GM23338 (cell line): ENCODE data around the gene SLC10A3. TPM values are rescaled to one million over a fixed set of nuclear protein-coding genes. Genes with fewer than 3 reads are reported as not detected.

Experiments used
- ATAC-seq: fragments of 200-7000 bp; cut with Tn5 transposase; 3 replicates; pipeline ENCODE4 v1.9.1; 2020
- DNase-seq: peaks from one replicate; pipeline ENCODE4 v3.0.0-alpha.2; 2015; ENCODE audit warnings: low spot score
- H2AFZ ChIP-seq: fragments of 200-600 bp; sonication (generic); 2 replicates; pipeline ENCODE4 v1.8.0; 2016; ENCODE audit warnings: antibody characterized with exemption, mild to moderate bottlenecking, moderate library complexity
- H3F3A ChIP-seq: fragments of 200-600 bp; sonication (generic); replicated peaks from 2 replicates; pipeline ENCODE4 v1.8.0; 2017; ENCODE audit warnings: antibody characterized with exemption, mixed run types, low read depth
- H3K27ac ChIP-seq: fragments of 200-600 bp; sonication (generic); 2 replicates; pipeline ENCODE4 v1.6.1; 2016; ENCODE audit warnings: low read depth
- H3K27me3 ChIP-seq: fragments of 200-600 bp; sonication (generic); 2 replicates; pipeline ENCODE4 v1.8.0; 2016; ENCODE audit warnings: mild to moderate bottlenecking, mixed run types, moderate library complexity; ENCODE audit not compliant: insufficient read depth
- H3K36me3 ChIP-seq: fragments of 200-600 bp; sonication (generic); 2 replicates; pipeline ENCODE4 v1.8.0; 2016; ENCODE audit warnings: mild to moderate bottlenecking; ENCODE audit not compliant: insufficient read depth
- H3K4me1 ChIP-seq: fragments of 200-600 bp; sonication (generic); 2 replicates; pipeline ENCODE4 v1.8.0; 2016; ENCODE audit warnings: mild to moderate bottlenecking, moderate library complexity; ENCODE audit not compliant: insufficient read depth
- H3K4me2 ChIP-seq: fragments of 200-600 bp; sonication (generic); 2 replicates; pipeline ENCODE4 v1.7.1; 2017; ENCODE audit warnings: mixed run types
- H3K4me3 ChIP-seq: fragments of 200-600 bp; sonication (generic); 2 replicates; pipeline ENCODE4 v1.6.1; 2016; ENCODE audit warnings: mixed run types
- H3K79me2 ChIP-seq: fragments of 200-600 bp; sonication (generic); replicated peaks from 2 replicates; pipeline ENCODE4 v1.8.0; 2017; ENCODE audit warnings: mild to moderate bottlenecking; ENCODE audit not compliant: insufficient read depth
- H3K9me2 ChIP-seq: fragments of 200-600 bp; sonication (generic); 2 replicates; pipeline ENCODE4 v1.8.0; 2017; ENCODE audit not compliant: insufficient read depth
- H4K20me1 ChIP-seq: fragments of 200-600 bp; sonication (generic); replicated peaks from 2 replicates; pipeline ENCODE4 v1.8.0; 2017; ENCODE audit warnings: mild to moderate bottlenecking; ENCODE audit not compliant: insufficient read depth
- H3K27ac Mint-ChIP-seq: 2 replicates; pipeline ENCODE4 v1.8.0; 2020; ENCODE audit warnings: inconsistent platforms, mild to moderate bottlenecking, moderate library complexity, mixed read lengths
- H3K27me3 Mint-ChIP-seq: 3 replicates; pipeline ENCODE4 v1.8.0; 2022; ENCODE audit warnings: low read depth, mild to moderate bottlenecking, moderate library complexity, mixed read lengths, inconsistent platforms; ENCODE audit not compliant: insufficient read depth, poor library complexity
- H3K36me3 Mint-ChIP-seq: 3 replicates; pipeline ENCODE4 v1.8.0; 2021; ENCODE audit warnings: low read depth, mild to moderate bottlenecking, inconsistent platforms, moderate library complexity, mixed read lengths
- H3K4me1 Mint-ChIP-seq: 3 replicates; pipeline ENCODE4 v1.8.0; 2020; ENCODE audit warnings: mild to moderate bottlenecking, inconsistent platforms, mixed read lengths
- H3K4me3 Mint-ChIP-seq: 3 replicates; pipeline ENCODE4 v1.8.0; 2021; ENCODE audit warnings: moderate library complexity, mild to moderate bottlenecking, inconsistent platforms, mixed read lengths
- H3K9me3 Mint-ChIP-seq: 3 replicates; pipeline ENCODE4 v1.8.0; 2020; ENCODE audit warnings: moderate library complexity, mild to moderate bottlenecking, inconsistent platforms, mixed read lengths
- CREB1 ChIP-seq: fragments of 250-450 bp; sonication (Bioruptor Pico); IDR thresholded peaks from 2 replicates; pipeline ENCODE4 v1.5.0; 2020; ENCODE audit warnings: low read depth, mild to moderate bottlenecking, moderate library complexity
- CTCF ChIP-seq, 2 experiments: fragments of 200-600 bp in 1 of 2; sonication (generic) in 1 of 2; conservative IDR thresholded peaks; 2 replicates each; pipeline versions ENCODE4 v1.5.1 to v1.6.1; 2016 to 2017; ENCODE audit warnings: antibody characterized with exemption in 2 of 2, low read depth in 2 of 2, mild to moderate bottlenecking in 2 of 2, moderate library complexity in 1 of 2
- EZH2phosphoT487 ChIP-seq: fragments of 200-600 bp; sonication (generic); IDR thresholded peaks from one replicate; pipeline ENCODE4 v1.8.1; 2018; ENCODE audit warnings: antibody characterized with exemption; ENCODE audit not compliant: unreplicated experiment
- JUNB ChIP-seq: IDR thresholded peaks from one replicate; pipeline ENCODE4 v1.6.1; 2016; ENCODE audit warnings: antibody characterized with exemption; ENCODE audit not compliant: unreplicated experiment
- NANOG ChIP-seq: IDR thresholded peaks from 2 replicates; pipeline ENCODE4 v1.6.1; 2016; ENCODE audit warnings: antibody characterized with exemption, borderline replicate concordance
- POLR2AphosphoS5 ChIP-seq: IDR thresholded peaks from 2 replicates; pipeline ENCODE4 v1.6.1; 2016; ENCODE audit warnings: antibody characterized with exemption, low read depth
- REST ChIP-seq: IDR thresholded peaks from one replicate; pipeline ENCODE4 v1.6.1; 2018; ENCODE audit warnings: antibody characterized with exemption; ENCODE audit not compliant: unreplicated experiment
- ZNF114 ChIP-seq: fragments of 250-450 bp; sonication (Bioruptor Pico); IDR thresholded peaks from 2 replicates; pipeline ENCODE4 v1.5.0; 2020; ENCODE audit warnings: mild to moderate bottlenecking, moderate library complexity
- polyA plus RNA-seq: library from polyadenylated mRNA; unstranded; fragments of >200 nt; fragmentation: Nextera tagmentation; extraction: Ambion mirVana; gene quantifications from 2 replicates; pipeline ENCODE4 v1.2.1, GENCODE V29; 2016
- total RNA-seq: library from RNA; depleted of rRNA; stranded (reverse); fragments of >200 nt; shearing (Covaris generic); gene quantifications from 2 replicates; pipeline ENCODE4 v1.2.3, GENCODE V29; 2014
- TF ChIP-seq, protein P1 (sequence below): IDR thresholded peaks from 2 replicates; pipeline ENCODE4 v1.6.1; 2016; ENCODE audit warnings: antibody characterized with exemption
- TF ChIP-seq, protein P2 (sequence below): fragments of 250-450 bp; sonication (Bioruptor Pico); IDR thresholded peaks from 2 replicates; pipeline ENCODE4 v1.5.0; 2020; ENCODE audit warnings: mild to moderate bottlenecking, moderate library complexity

Gene SLC10A3
- total and polyA plus RNA-seq, 2 experiments from 2014 or later: 7.6 to 17.6 TPM

- ATAC-seq: peak; percentile 40; the same call in 2 of the 3 replicates
- H3K36me3 Mint-ChIP-seq: peaks cover 10% of the 10 kb centered on the region
Measured at GRCh38 chrX:154472685-154473632, 17.5 kb downstream of the SLC10A3 start.

More at GRCh38 chrX:154472685-154473632, 17.5 kb downstream of the SLC10A3 start:
- H3K79me2 ChIP-seq: no peaks in the 10 kb centered on the region
- no peak overlapping the region for H3K4me2 ChIP-seq
- no peaks in the 10 kb centered on the region for H3K36me3 ChIP-seq
- H4K20me1 ChIP-seq: no peaks in the 10 kb centered on the region; the same call in 1 of the 2 replicates
- H3K9me3 Mint-ChIP-seq: no peaks in the 10 kb centered on the region
- H3K27ac ChIP-seq: no peak overlapping the region
- H3K9me2 ChIP-seq: no peaks in the 10 kb centered on the region
- no peak; a peak in 1 of 4 replicates for TF ChIP-seq CTCF (conservative IDR thresholded peaks at IDR 0.05; ENCODE audit: low read depth in 2 of 2)
- TF ChIP-seq POLR2AphosphoS5: no peak
- no peak for TF ChIP-seq EZH2phosphoT487
- TF ChIP-seq, protein P1, sequence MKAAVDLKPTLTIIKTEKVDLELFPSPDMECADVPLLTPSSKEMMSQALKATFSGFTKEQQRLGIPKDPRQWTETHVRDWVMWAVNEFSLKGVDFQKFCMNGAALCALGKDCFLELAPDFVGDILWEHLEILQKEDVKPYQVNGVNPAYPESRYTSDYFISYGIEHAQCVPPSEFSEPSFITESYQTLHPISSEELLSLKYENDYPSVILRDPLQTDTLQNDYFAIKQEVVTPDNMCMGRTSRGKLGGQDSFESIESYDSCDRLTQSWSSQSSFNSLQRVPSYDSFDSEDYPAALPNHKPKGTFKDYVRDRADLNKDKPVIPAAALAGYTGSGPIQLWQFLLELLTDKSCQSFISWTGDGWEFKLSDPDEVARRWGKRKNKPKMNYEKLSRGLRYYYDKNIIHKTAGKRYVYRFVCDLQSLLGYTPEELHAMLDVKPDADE: no peak
- no peak for TF ChIP-seq NANOG
- no peak for TF ChIP-seq ZNF114 (CRISPR knock-in tag)
- no peak for TF ChIP-seq CREB1 (CRISPR knock-in tag)
- TF ChIP-seq, protein P2, sequence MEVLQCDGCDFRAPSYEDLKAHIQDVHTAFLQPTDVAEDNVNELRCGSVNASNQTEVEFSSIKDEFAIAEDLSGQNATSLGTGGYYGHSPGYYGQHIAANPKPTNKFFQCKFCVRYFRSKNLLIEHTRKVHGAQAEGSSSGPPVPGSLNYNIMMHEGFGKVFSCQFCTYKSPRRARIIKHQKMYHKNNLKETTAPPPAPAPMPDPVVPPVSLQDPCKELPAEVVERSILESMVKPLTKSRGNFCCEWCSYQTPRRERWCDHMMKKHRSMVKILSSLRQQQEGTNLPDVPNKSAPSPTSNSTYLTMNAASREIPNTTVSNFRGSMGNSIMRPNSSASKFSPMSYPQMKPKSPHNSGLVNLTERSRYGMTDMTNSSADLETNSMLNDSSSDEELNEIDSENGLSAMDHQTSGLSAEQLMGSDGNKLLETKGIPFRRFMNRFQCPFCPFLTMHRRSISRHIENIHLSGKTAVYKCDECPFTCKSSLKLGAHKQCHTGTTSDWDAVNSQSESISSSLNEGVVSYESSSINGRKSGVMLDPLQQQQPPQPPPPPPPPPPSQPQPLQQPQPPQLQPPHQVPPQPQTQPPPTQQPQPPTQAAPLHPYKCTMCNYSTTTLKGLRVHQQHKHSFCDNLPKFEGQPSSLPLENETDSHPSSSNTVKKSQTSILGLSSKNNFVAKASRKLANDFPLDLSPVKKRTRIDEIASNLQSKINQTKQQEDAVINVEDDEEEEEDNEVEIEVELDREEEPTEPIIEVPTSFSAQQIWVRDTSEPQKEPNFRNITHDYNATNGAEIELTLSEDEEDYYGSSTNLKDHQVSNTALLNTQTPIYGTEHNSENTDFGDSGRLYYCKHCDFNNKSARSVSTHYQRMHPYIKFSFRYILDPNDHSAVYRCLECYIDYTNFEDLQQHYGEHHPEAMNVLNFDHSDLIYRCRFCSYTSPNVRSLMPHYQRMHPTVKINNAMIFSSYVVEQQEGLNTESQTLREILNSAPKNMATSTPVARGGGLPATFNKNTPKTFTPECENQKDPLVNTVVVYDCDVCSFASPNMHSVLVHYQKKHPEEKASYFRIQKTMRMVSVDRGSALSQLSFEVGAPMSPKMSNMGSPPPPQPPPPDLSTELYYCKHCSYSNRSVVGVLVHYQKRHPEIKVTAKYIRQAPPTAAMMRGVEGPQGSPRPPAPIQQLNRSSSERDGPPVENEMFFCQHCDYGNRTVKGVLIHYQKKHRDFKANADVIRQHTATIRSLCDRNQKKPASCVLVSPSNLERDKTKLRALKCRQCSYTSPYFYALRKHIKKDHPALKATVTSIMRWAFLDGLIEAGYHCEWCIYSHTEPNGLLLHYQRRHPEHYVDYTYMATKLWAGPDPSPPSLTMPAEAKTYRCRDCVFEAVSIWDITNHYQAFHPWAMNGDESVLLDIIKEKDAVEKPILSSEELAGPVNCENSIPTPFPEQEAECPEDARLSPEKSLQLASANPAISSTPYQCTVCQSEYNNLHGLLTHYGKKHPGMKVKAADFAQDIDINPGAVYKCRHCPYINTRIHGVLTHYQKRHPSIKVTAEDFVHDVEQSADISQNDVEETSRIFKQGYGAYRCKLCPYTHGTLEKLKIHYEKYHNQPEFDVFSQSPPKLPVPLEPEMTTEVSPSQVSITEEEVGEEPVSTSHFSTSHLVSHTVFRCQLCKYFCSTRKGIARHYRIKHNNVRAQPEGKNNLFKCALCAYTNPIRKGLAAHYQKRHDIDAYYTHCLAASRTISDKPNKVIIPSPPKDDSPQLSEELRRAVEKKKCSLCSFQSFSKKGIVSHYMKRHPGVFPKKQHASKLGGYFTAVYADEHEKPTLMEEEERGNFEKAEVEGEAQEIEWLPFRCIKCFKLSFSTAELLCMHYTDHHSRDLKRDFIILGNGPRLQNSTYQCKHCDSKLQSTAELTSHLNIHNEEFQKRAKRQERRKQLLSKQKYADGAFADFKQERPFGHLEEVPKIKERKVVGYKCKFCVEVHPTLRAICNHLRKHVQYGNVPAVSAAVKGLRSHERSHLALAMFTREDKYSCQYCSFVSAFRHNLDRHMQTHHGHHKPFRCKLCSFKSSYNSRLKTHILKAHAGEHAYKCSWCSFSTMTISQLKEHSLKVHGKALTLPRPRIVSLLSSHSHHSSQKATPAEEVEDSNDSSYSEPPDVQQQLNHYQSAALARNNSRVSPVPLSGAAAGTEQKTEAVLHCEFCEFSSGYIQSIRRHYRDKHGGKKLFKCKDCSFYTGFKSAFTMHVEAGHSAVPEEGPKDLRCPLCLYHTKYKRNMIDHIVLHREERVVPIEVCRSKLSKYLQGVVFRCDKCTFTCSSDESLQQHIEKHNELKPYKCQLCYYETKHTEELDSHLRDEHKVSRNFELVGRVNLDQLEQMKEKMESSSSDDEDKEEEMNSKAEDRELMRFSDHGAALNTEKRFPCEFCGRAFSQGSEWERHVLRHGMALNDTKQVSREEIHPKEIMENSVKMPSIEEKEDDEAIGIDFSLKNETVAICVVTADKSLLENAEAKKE (CRISPR knock-in tag): no peak
- no peak for TF ChIP-seq JUNB
- TF ChIP-seq REST: no peak
- no peak overlapping the region for H3K27ac Mint-ChIP-seq
- H3K4me3 Mint-ChIP-seq: no peak overlapping the region
- no peaks in the 10 kb centered on the region for H3K27me3 ChIP-seq
- H3F3A ChIP-seq: no peaks in the 10 kb centered on the region
- no peak overlapping the region for H3K4me3 ChIP-seq
- H3K27me3 Mint-ChIP-seq: peaks cover 6% of the 10 kb centered on the region
- no peaks in the 10 kb centered on the region for H3K4me1 ChIP-seq
- H2AFZ ChIP-seq: no peak overlapping the region
- H3K4me1 Mint-ChIP-seq: no peaks in the 10 kb centered on the region
- no peak for DNase-seq
